Activated CD8-positive, alpha-beta memory T cell treated with anti-CD3 and anti-CD28 coated beads, Interleukin-2, amount 50 U/mL, for 24 hours (primary cell): ENCODE measurements around the gene KRT38.

Experiments
- DNase-seq: peaks from one replicate; pipeline ENCODE4 v3.0.0-alpha.2; 2020; ENCODE audit errors: extremely low read depth

KRT38 gene

GRCh38 chr17:41421617-41422016 lies 19.2 kb downstream of the KRT38 start:
- no peak for DNase-seq

GRCh38 chr17:41421116-41421515 lies 19.7 kb downstream of the KRT38 start:
- DNase-seq, result no peak

- DNase-seq, result no peak
These were observed 20.6 kb downstream of the KRT38 start for GRCh38 chr17:41420134-41420533.

GRCh38 chr17:41419716-41420115 lies 21.1 kb downstream of the KRT38 start:
- no peak for DNase-seq

GRCh38 chr17:41418116-41418860 lies 22.5 kb downstream of the KRT38 start:
- no peak for DNase-seq

- no peak for DNase-seq
These were observed 23.2 kb downstream of the KRT38 start for GRCh38 chr17:41417576-41418015.

GRCh38 chr17:41417127-41417526 lies 23.7 kb downstream of the KRT38 start:
- no peak for DNase-seq

- DNase-seq, result no peak
These were observed 24.3 kb downstream of the KRT38 start for GRCh38 chr17:41416479-41416878.

- no peak for DNase-seq
These were observed 24.9 kb downstream of the KRT38 start for GRCh38 chr17:41415833-41416335.

GRCh38 chr17:41415411-41415810 lies 25.4 kb downstream of the KRT38 start:
- DNase-seq, result no peak

GRCh38 chr17:41413982-41414381 lies 26.8 kb downstream of the KRT38 start:
- DNase-seq, result no peak

GRCh38 chr17:41413353-41413957 lies 27.3 kb downstream of the KRT38 start:
- no peak for DNase-seq

GRCh38 chr17:41411072-41411840 lies 29.5 kb downstream of the KRT38 start:
- DNase-seq, result no peak

GRCh38 chr17:41407226-41407625 lies 33.6 kb downstream of the KRT38 start:
- DNase-seq, result no peak

GRCh38 chr17:41406205-41406604 lies 34.6 kb downstream of the KRT38 start:
- no peak for DNase-seq

GRCh38 chr17:41404024-41404671 lies 36.6 kb downstream of the KRT38 start:
- peak; percentile 19 for DNase-seq

GRCh38 chr17:41403404-41404023 lies 37.3 kb downstream of the KRT38 start:
- no peak for DNase-seq

GRCh38 chr17:41402161-41402560 lies 38.6 kb downstream of the KRT38 start:
- DNase-seq, result no peak

- no peak for DNase-seq
These were observed 43.7 kb downstream of the KRT38 start, which contains the start of gene KRT31 for GRCh38 chr17:41396996-41397660. Gene KRT31, minus strand, starts transcription at chr17:41397608. Its CDS starts 69 bp downstream, at chr17:41397539.

- DNase-seq, result no peak
These were observed 44.4 kb downstream of the KRT38 start for GRCh38 chr17:41396340-41396739.

- no peak for DNase-seq
These were observed 45.2 kb downstream of the KRT38 start for GRCh38 chr17:41395611-41396010.
